ENCODE measurements around the gene MTG1. TPM values are rescaled to one million over a fixed set of nuclear protein-coding genes. Genes with fewer than 3 reads are reported as not detected.
A peak's percentile ranks its signal among the peaks of the same experiment; 100 is the strongest.

The MTG1 gene
- total and polyA plus RNA-seq, 10 of the 15 experiments (the other 5 are each of a cell fraction or from before 2014, with no cell fraction given), result 6.2 to 104 (median 62.5) TPM

- TF ChIP-seq CHD4 (IDR thresholded peaks at IDR 0.05) (no peak), NR2C2 (IDR thresholded peaks at IDR 0.05; ENCODE audit: borderline replicate concordance, control insufficient read depth, insufficient read length, low read depth) (no peak), HCFC1 (IDR thresholded peaks at IDR 0.05; ENCODE audit: low read length) (0 out of 2 replicates have a peak, but pooled peaks have one; percentile 40), ZBTB11 (CRISPR knock-in tag; IDR thresholded peaks at IDR 0.05) (peak; percentile 73), CHD1 (IDR thresholded peaks at IDR 0.05; ENCODE audit: low read depth, low read length) (0 out of 2 replicates have a peak, but pooled peaks have one; percentile 21), POU2F2 (IDR thresholded peaks at IDR 0.05; ENCODE audit: borderline replicate concordance, low read depth, low read length) (peak; percentile 45; the same call in 1 of the 3 replicates)
These were observed 36.4 kb upstream of the MTG1 start, which contains the start of gene FUOM (continued) for GRCh38 chr10:133357285-133358161.
